ENCODE measurements around the gene EIF5.

The EIF5 gene

GRCh38 chr14:103329401-103330347, 4.4 kb upstream of the EIF5 start:
- TF ChIP-seq Cebpa-rat (IDR thresholded peaks at IDR 0.05): peak; percentile 40 to 93 (median 89); a peak in 19 of 22 replicates
- H3K9ac ChIP-seq: no peak overlapping the region
- peaks cover 34 to 47% (median 41%) of the 10 kb centered on the region in 10 experiments for H3K4me1 ChIP-seq
- peaks cover 0 to under 1% (median 0%) of the 10 kb centered on the region in 11 experiments; a peak in 2 of 22 replicates for H3K36me3 ChIP-seq
- H3K9me3 ChIP-seq (replicated peaks in 1 of 11): no peaks in the 10 kb centered on the region
- H4K20me1 ChIP-seq: peaks cover 0 to 6% (median 2%) of the 10 kb centered on the region in 11 experiments; a peak in 19 of 22 replicates
- H3K4me2 ChIP-seq: peak overlapping the region; percentile 21 to 94 (median 81)
- peak overlapping the region in 6 of 11 experiments; percentile 12 to 59 (median 28); a peak in 8 of 22 replicates for H3K27ac ChIP-seq
- H3K4me3 ChIP-seq: no peak overlapping the region
- no peaks in the 10 kb centered on the region for H3K27me3 ChIP-seq

- H3K4me2 ChIP-seq: peak overlapping the region; percentile 21 to 94 (median 81)
- H3K27ac ChIP-seq: peak overlapping the region in 6 of 11 experiments; percentile 12 to 59 (median 28); a peak in 6 of 22 replicates
- H3K4me1 ChIP-seq: peaks cover 36 to 49% (median 43%) of the 10 kb centered on the region in 10 experiments
- no peak overlapping the region for H3K9ac ChIP-seq
- peaks cover 3 to 9% (median 8%) of the 10 kb centered on the region in 11 experiments for H3K36me3 ChIP-seq
- no peak for TF ChIP-seq Cebpa-rat (IDR thresholded peaks at IDR 0.05)
- peaks cover 8 to 14% (median 11%) of the 10 kb centered on the region in 11 experiments for H4K20me1 ChIP-seq
- no peak overlapping the region for H3K4me3 ChIP-seq
- H3K9me3 ChIP-seq (replicated peaks in 1 of 11): no peaks in the 10 kb centered on the region
- no peaks in the 10 kb centered on the region for H3K27me3 ChIP-seq
Observed at GRCh38 chr14:103330536-103330935, 3.5 kb upstream of the EIF5 start.

DNA sequence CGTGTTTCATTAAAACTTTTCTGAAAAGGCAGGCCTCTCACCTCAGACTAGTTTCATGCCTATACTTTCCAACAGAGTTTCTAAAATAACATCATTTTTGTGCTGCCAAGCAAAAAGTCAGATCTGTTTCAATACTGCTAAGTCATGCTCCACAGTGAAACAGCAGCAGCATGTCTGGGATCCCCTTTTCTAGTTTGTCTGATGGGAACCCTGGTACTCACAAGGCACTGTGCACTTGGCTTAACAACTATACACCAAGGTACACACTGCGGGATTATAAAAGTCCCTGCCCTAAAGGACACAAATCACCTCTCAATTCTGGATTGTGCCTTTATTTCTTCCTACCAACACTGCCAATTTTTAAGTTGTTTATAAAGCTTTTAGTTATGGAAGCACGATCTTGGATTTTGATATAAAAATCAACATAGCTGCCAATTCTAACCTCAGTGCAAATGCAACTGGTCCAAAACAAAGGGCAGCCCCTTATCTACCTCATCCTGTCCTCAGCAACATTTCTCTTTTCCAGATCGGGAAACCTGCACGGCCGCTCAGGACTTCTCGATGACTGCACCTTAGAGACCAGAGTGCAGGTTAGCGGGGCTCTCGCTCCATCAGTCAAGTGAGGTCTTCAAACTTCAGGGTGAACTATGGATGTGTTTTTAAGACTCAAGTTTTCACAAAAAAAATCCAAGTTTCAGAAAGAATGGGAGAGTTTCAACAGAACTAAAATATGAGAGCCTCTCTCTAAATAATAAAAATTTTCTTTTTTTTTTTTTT, 1.7 kb upstream of the EIF5 start:
- peak overlapping the region; percentile 97 to 100 (median 99); a peak in 21 of 22 replicates for H3K9ac ChIP-seq
- TF ChIP-seq Cebpa-rat (IDR thresholded peaks at IDR 0.05): no peak
- peak overlapping the region; percentile 97 to 100 (median 99); a peak in 21 of 22 replicates for H3K27ac ChIP-seq
- H4K20me1 ChIP-seq: peaks cover 26 to 32% (median 29%) of the 10 kb centered on the region in 11 experiments
- H3K4me1 ChIP-seq: peaks cover 49 to 66% (median 60%) of the 10 kb centered on the region in 10 experiments
- no peaks in the 10 kb centered on the region for H3K9me3 ChIP-seq (replicated peaks in 1 of 11)
- H3K4me2 ChIP-seq: peak overlapping the region; percentile 81 to 94 (median 87)
- H3K4me3 ChIP-seq: peak overlapping the region in 9 of 10 experiments; percentile 71 to 100 (median 98); a peak in 13 of 20 replicates
- no peaks in the 10 kb centered on the region for H3K27me3 ChIP-seq
- H3K36me3 ChIP-seq: peaks cover 21 to 27% (median 25%) of the 10 kb centered on the region in 11 experiments

DNA sequence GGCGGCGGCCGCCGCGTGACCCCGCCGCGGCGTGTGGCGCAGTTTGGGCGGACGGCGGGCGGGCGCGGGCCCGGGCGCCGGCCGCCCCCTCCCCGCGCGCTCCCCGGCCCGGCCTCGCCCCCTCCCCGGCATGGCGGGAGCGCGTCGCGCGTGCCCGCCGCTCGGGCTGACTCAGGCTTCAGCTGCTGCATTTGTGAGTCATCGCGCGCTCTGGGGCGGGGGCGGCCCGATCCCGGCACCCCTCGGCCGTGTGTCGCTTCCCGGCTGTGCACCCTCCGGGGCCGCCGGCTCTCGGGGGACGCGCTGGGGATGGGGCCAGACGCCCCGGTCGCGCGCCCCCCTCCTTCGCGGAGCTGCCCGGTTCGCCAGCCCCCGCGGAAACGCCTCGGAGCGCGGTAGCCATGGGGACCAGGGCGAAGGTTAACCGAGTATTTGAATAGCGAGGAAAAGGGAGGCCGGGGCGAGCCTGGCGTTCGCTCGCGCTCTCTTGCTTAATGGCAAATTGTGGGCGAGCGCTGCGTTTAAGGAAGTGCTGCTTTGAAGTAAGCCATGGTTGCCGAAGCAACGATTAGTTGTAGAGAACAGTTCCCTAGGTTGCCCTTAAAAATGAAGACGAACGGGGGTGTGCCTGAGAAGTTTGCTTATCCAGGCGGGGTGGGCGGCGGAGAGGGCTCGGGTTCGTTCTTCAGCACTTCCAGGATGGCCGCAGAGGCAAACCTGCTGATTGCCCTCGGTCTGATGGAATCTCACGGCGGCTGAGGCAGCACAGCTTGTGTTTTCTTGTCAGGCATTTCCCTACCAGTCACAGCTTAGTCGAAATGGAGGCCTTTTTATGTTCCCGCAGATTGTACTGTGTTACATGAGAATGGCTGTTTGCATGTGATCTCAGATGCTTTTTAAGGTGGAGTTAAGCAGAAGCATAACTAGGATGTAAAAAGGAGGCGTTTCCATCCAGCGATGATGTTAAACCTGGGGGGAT, 896 bp downstream of the EIF5 start:
- Histone ChIP-seq H3K4me1 (peaks cover 46 to 78% (median 60%) of the 10 kb centered on the region in 10 experiments), H3K4me2 (peak overlapping the region; percentile 79 to 99 (median 91)), H3K27me3 (no peaks in the 10 kb centered on the region), H3K36me3 (peaks cover 47 to 53% (median 51%) of the 10 kb centered on the region in 11 experiments), H3K27ac (peak overlapping the region; percentile 97 to 100 (median 99)), H4K20me1 (peaks cover 52 to 58% (median 55%) of the 10 kb centered on the region in 11 experiments), H3K4me3 (peak overlapping the region; percentile 71 to 100 (median 98)), H3K9me3 (replicated peaks in 1 of 11) (no peaks in the 10 kb centered on the region), H3K9ac (peak overlapping the region; percentile 97 to 100 (median 99))
- TF ChIP-seq Cebpa-rat (IDR thresholded peaks at IDR 0.05): no peak

GRCh38 chr14:103336191-103336590, 2.2 kb downstream of the EIF5 start:
- H3K36me3 ChIP-seq: peaks cover 60 to 65% (median 64%) of the 10 kb centered on the region in 11 experiments
- peaks cover 64 to 71% (median 67%) of the 10 kb centered on the region in 11 experiments for H4K20me1 ChIP-seq
- peak overlapping the region; percentile 79 to 99 (median 91) for H3K4me2 ChIP-seq
- H3K9me3 ChIP-seq (replicated peaks in 1 of 11): no peaks in the 10 kb centered on the region
- no peaks in the 10 kb centered on the region for H3K27me3 ChIP-seq
- peaks cover 34 to 73% (median 47%) of the 10 kb centered on the region in 10 experiments for H3K4me1 ChIP-seq
- peak overlapping the region in 2 of 11 experiments; percentile 99; a peak in 2 of 22 replicates for H3K27ac ChIP-seq
- peak overlapping the region; percentile 97 to 100 (median 99); a peak in 18 of 22 replicates for H3K9ac ChIP-seq
- no peak for TF ChIP-seq Cebpa-rat (IDR thresholded peaks at IDR 0.05)
- H3K4me3 ChIP-seq: peak overlapping the region; percentile 71 to 100 (median 98)

GRCh38 chr14:103337794-103338193, 3.8 kb downstream of the EIF5 start:
- peaks cover 76 to 81% (median 80%) of the 10 kb centered on the region in 11 experiments for H3K36me3 ChIP-seq
- no peak for TF ChIP-seq Cebpa-rat (IDR thresholded peaks at IDR 0.05)
- H3K4me1 ChIP-seq: peaks cover 18 to 57% (median 31%) of the 10 kb centered on the region in 10 experiments
- H4K20me1 ChIP-seq: peaks cover 80 to 87% (median 83%) of the 10 kb centered on the region in 11 experiments
- no peaks in the 10 kb centered on the region for H3K9me3 ChIP-seq (replicated peaks in 1 of 11)
- no peak overlapping the region for H3K27ac ChIP-seq
- H3K4me3 ChIP-seq: no peak overlapping the region
- H3K27me3 ChIP-seq: no peaks in the 10 kb centered on the region
- H3K4me2 ChIP-seq: peak overlapping the region in 5 of 11 experiments; percentile 11 to 97 (median 87); a peak in 5 of 22 replicates
- H3K9ac ChIP-seq: peak overlapping the region in 1 of 11 experiments; percentile 24; a peak in 2 of 22 replicates

- H3K9ac ChIP-seq: no peak overlapping the region; a peak in 1 of 22 replicates
- peaks cover 93 to 99% (median 98%) of the 10 kb centered on the region in 11 experiments for H3K36me3 ChIP-seq
- TF ChIP-seq Cebpa-rat (IDR thresholded peaks at IDR 0.05): no peak
- H3K4me2 ChIP-seq: peak overlapping the region in 1 of 11 experiments; percentile 6; a peak in 1 of 22 replicates
- H3K4me3 ChIP-seq: no peak overlapping the region
- no peaks in the 10 kb centered on the region for H3K9me3 ChIP-seq (replicated peaks in 1 of 11)
- no peak overlapping the region for H3K27ac ChIP-seq
- peaks cover 14 to 53% (median 27%) of the 10 kb centered on the region in 10 experiments for H3K4me1 ChIP-seq
- H3K27me3 ChIP-seq: no peaks in the 10 kb centered on the region
- peaks cover 95 to 100% (median 100%) of the 10 kb centered on the region in 11 experiments for H4K20me1 ChIP-seq
Observed at GRCh38 chr14:103339561-103339960, 5.5 kb downstream of the EIF5 start.
